Right renal pelvis (tissue), 4 donors: ENCODE measurements around the gene MYBPHL. TPM values are rescaled to one million over a fixed set of nuclear protein-coding genes. Genes with fewer than 3 reads are reported as not detected.
A peak's percentile ranks its signal among the peaks of the same experiment; 100 is the strongest.

Experiments used
- DNase-seq, 4 donors: peaks; one replicate each; pipeline ENCODE4 v3.0.0-alpha.2; 2013; ENCODE audit warnings: low read depth in 4 of 4, low spot score in 3 of 4, missing footprints in 1 of 4
- polyA plus RNA-seq, 4 donors: library from polyadenylated mRNA; unstranded; fragments of 120-200 nt; gene quantifications; one replicate each; pipeline ENCODE4 v1.2.1, GENCODE V29; 2013; ENCODE audit not compliant: insufficient read length in 4 of 4

The MYBPHL gene
- polyA plus RNA-seq, 4 donors = 0.14 to 0.26 TPM; not detected in 2

GRCh38 chr1:109267743-109268300 lies 39.0 kb downstream of the MYBPHL start:
- no peak for DNase-seq

GRCh38 chr1:109266965-109267364 lies 39.8 kb downstream of the MYBPHL start:
- no peak for DNase-seq

GRCh38 chr1:109265741-109266330 lies 41.0 kb downstream of the MYBPHL start:
- DNase-seq = no peak

- DNase-seq = no peak
Measured at GRCh38 chr1:109265016-109265415, 41.8 kb downstream of the MYBPHL start.

- DNase-seq = no peak
Measured at GRCh38 chr1:109264379-109264755, 42.4 kb downstream of the MYBPHL start.

- peak in 2 of 4 donors; percentile 61 to 71 for DNase-seq
Measured at GRCh38 chr1:109263597-109264378, 43.0 kb downstream of the MYBPHL start.

- DNase-seq = no peak
Measured at GRCh38 chr1:109263234-109263596, 43.6 kb downstream of the MYBPHL start.

- DNase-seq = no peak
Measured at GRCh38 chr1:109262231-109263055, 44.4 kb downstream of the MYBPHL start.

- DNase-seq = no peak
Measured at GRCh38 chr1:109261578-109261977, 45.2 kb downstream of the MYBPHL start.

- no peak for DNase-seq
Measured at GRCh38 chr1:109261006-109261405, 45.8 kb downstream of the MYBPHL start.

- no peak for DNase-seq
Measured at GRCh38 chr1:109259674-109260557, 46.9 kb downstream of the MYBPHL start.

GRCh38 chr1:109258481-109259466 lies 48.0 kb downstream of the MYBPHL start:
- DNase-seq = no peak

GRCh38 chr1:109257682-109258421 lies 49.0 kb downstream of the MYBPHL start:
- DNase-seq = no peak

- DNase-seq = no peak
Measured at GRCh38 chr1:109256971-109257681, 49.7 kb downstream of the MYBPHL start.

- DNase-seq = no peak
Measured at GRCh38 chr1:109256085-109256484, 50.7 kb downstream of the MYBPHL start.

- DNase-seq = no peak
Measured at GRCh38 chr1:109255678-109256077, 51.1 kb downstream of the MYBPHL start.

- DNase-seq = no peak
Measured at GRCh38 chr1:109255097-109255651, 51.6 kb downstream of the MYBPHL start.
